Astrocyte (in vitro differentiated cells and primary cell): ENCODE measurements around the gene NARS2. TPM values are rescaled to one million over a fixed set of nuclear protein-coding genes. Genes with fewer than 3 reads are reported as not detected.
A peak's percentile ranks its signal among the peaks of the same experiment; 100 is the strongest.

Experiments
- DNase-seq: peaks from one replicate; pipeline ENCODE4 v3.0.0-alpha.2; 2010; ENCODE audit warnings: low read depth
- FAIRE-seq: peaks from 2 replicates; lab custom pipeline; 2011; peaks lifted over from hg19 to GRCh38; lab: Jason Lieb, UNC
- H2AFZ ChIP-seq: 2 replicates; pipeline ENCODE4 v1.6.0; 2012; ENCODE audit warnings: low read depth, low read length, inconsistent platforms
- H3K27ac ChIP-seq: 2 replicates; pipeline ENCODE4 v1.5.1; 2011; ENCODE audit warnings: low read depth, low read length, inconsistent platforms
- H3K27me3 ChIP-seq: 2 replicates; pipeline ENCODE4 v1.6.0; 2011; ENCODE audit warnings: low read length, inconsistent platforms; ENCODE audit not compliant: insufficient read depth
- H3K36me3 ChIP-seq: 2 replicates; pipeline ENCODE4 v1.5.1; 2011; ENCODE audit warnings: low read length, inconsistent platforms; ENCODE audit not compliant: insufficient read depth
- H3K4me1 ChIP-seq: 2 replicates; pipeline ENCODE4 v1.5.1; 2011; ENCODE audit warnings: low read length, inconsistent platforms; ENCODE audit not compliant: insufficient read depth
- H3K4me2 ChIP-seq: 2 replicates; pipeline ENCODE4 v1.6.0; 2012; ENCODE audit warnings: low read length, inconsistent platforms
- H3K4me3 ChIP-seq: 2 replicates; pipeline ENCODE4 v1.5.1; 2011; ENCODE audit warnings: low read depth, mild to moderate bottlenecking, low read length, inconsistent platforms; ENCODE audit not compliant: insufficient read depth
- H3K79me2 ChIP-seq: 2 replicates; pipeline ENCODE4 v1.6.0; 2012; ENCODE audit warnings: mild to moderate bottlenecking, low read length, inconsistent platforms; ENCODE audit not compliant: insufficient read depth
- H3K9ac ChIP-seq: 2 replicates; pipeline ENCODE4 v1.6.0; 2012; ENCODE audit warnings: mild to moderate bottlenecking, low read length, inconsistent platforms
- H3K9me3 ChIP-seq: 2 replicates; pipeline ENCODE4 v1.5.1; 2012; ENCODE audit warnings: low read depth, mild to moderate bottlenecking, low read length, inconsistent platforms; ENCODE audit not compliant: insufficient read depth
- H4K20me1 ChIP-seq: 2 replicates; pipeline ENCODE4 v1.6.0; 2012; ENCODE audit warnings: low read length, inconsistent platforms; ENCODE audit not compliant: insufficient read depth
- H3K27ac Mint-ChIP-seq: one replicate; pipeline ENCODE4 v1.8.0; 2021; ENCODE audit warnings: mild to moderate bottlenecking, mixed read lengths; ENCODE audit not compliant: unreplicated experiment
- H3K27me3 Mint-ChIP-seq: one replicate; pipeline ENCODE4 v1.8.0; 2021; ENCODE audit warnings: low read depth, mixed read lengths; ENCODE audit not compliant: unreplicated experiment
- H3K36me3 Mint-ChIP-seq: one replicate; pipeline ENCODE4 v1.8.0; 2021; ENCODE audit warnings: low read depth, mixed read lengths; ENCODE audit not compliant: unreplicated experiment
- H3K4me1 Mint-ChIP-seq: one replicate; pipeline ENCODE4 v1.8.0; 2021; ENCODE audit warnings: low read depth, mixed read lengths; ENCODE audit not compliant: unreplicated experiment
- H3K4me3 Mint-ChIP-seq: one replicate; pipeline ENCODE4 v1.8.0; 2021; ENCODE audit warnings: mild to moderate bottlenecking, moderate library complexity, mixed read lengths; ENCODE audit not compliant: unreplicated experiment
- H3K9me3 Mint-ChIP-seq: one replicate; pipeline ENCODE4 v1.8.0; 2021; ENCODE audit warnings: mild to moderate bottlenecking, mixed read lengths; ENCODE audit not compliant: unreplicated experiment
- CTCF ChIP-seq: IDR thresholded peaks from 2 replicates; pipeline ENCODE4 v1.5.1; 2011; ENCODE audit warnings: low read depth, mild to moderate bottlenecking, inconsistent platforms, low read length, moderate library complexity; ENCODE audit not compliant: insufficient read depth
- EZH2 ChIP-seq: IDR thresholded peaks from 2 replicates; pipeline ENCODE4 v1.6.1; 2012; ENCODE audit warnings: mild to moderate bottlenecking, low read length, inconsistent platforms; ENCODE audit not compliant: insufficient read depth
- total RNA-seq: library from RNA; stranded (reverse); gene quantifications from 2 replicates; pipeline ENCODE4 v1.2.1, GENCODE V29; 2021

Gene NARS2
- total RNA-seq, 1 donor from 2014 or later: 10.1 TPM

DNA sequence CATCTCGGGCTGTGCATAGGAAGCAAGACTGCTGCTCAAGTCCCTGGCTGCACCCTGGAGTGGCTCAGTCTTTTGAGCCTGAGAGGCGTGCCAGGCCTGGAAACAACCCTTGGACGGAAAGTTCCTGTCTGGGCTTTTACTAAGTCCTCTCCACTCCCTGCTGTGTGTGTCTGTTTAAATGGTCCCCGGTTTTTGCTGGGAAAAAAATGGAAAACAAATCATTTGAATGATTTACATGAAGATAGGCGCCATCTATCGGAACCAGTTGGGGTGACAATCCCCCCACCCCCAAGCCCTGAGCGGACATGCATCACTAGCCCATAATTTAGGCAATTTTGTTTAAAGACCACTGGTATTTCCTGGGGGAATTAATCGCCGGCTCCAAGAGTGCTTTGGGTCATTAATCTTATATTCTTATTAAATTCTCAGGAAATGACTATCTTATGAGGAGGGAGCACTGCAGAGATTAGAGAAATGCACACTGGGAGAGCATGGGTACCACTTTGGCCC, 154.4 kb downstream of the NARS2 start:
- Histone ChIP-seq H3K9me3 (no peaks in the 10 kb centered on the region), H3K79me2 (no peaks in the 10 kb centered on the region), H3K9ac (peak overlapping the region; percentile 63), H3K4me2 (peak overlapping the region; percentile 89), H3K36me3 (no peaks in the 10 kb centered on the region), H3K27me3 (no peaks in the 10 kb centered on the region), H3K4me3 (peak overlapping the region; percentile 42), H4K20me1 (no peaks in the 10 kb centered on the region), H2AFZ (peak overlapping the region; percentile 74), H3K27ac (peak overlapping the region; percentile 64), H3K4me1 (peaks cover 35% of the 10 kb centered on the region)
- Mint-ChIP-seq H3K36me3 (no peaks in the 10 kb centered on the region), H3K4me3 (peak overlapping the region; percentile 60), H3K27me3 (no peaks in the 10 kb centered on the region), H3K4me1 (peaks cover 22% of the 10 kb centered on the region), H3K9me3 (no peaks in the 10 kb centered on the region), H3K27ac (no peak overlapping the region)
- DNase-seq (peak; percentile 88), FAIRE-seq (no peak)
- TF ChIP-seq EZH2 (no peak), CTCF (peak; percentile 73)

DNA sequence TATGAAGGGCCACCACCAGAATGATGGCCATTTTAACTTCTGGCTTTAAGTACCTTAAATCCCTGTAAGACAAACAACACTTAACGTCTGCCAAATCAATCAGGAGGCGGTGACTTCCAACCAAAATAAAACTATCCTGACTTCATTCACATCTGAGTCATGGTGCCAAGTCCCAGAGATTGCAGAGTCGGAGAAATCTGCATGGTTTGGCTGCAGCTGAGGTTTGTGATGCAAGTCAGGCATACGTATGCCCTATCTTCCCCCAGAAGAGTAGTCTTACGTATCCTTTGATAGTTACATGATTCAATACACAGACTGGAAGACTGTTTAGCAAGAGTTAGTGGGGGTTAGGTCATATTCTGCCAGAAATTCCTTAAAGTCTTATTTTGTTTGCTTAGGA, 155.3 kb downstream of the NARS2 start:
- H2AFZ ChIP-seq: no peak overlapping the region
- no peaks in the 10 kb centered on the region for H3K27me3 ChIP-seq
- peak overlapping the region; percentile 45 for H3K27ac Mint-ChIP-seq
- FAIRE-seq: no peak
- H3K36me3 Mint-ChIP-seq: no peaks in the 10 kb centered on the region
- H3K27me3 Mint-ChIP-seq: no peaks in the 10 kb centered on the region
- no peaks in the 10 kb centered on the region for H4K20me1 ChIP-seq
- peak overlapping the region; percentile 64 for H3K27ac ChIP-seq
- peaks cover 35% of the 10 kb centered on the region for H3K4me1 ChIP-seq
- peaks cover 13% of the 10 kb centered on the region for H3K4me1 Mint-ChIP-seq
- H3K9ac ChIP-seq: peak overlapping the region; percentile 63
- H3K4me2 ChIP-seq: peak overlapping the region; percentile 89
- H3K4me3 Mint-ChIP-seq: peak overlapping the region; percentile 89
- no peaks in the 10 kb centered on the region for H3K79me2 ChIP-seq
- no peaks in the 10 kb centered on the region for H3K36me3 ChIP-seq
- no peak overlapping the region for H3K4me3 ChIP-seq
- no peaks in the 10 kb centered on the region for H3K9me3 ChIP-seq
- TF ChIP-seq EZH2 (no peak), CTCF (no peak)
- peak; percentile 98 for DNase-seq
- no peaks in the 10 kb centered on the region for H3K9me3 Mint-ChIP-seq

- no peak overlapping the region for H2AFZ ChIP-seq
- no peaks in the 10 kb centered on the region for H3K9me3 Mint-ChIP-seq
- peaks cover 13% of the 10 kb centered on the region for H3K4me1 Mint-ChIP-seq
- TF ChIP-seq CTCF: no peak
- no peak for TF ChIP-seq EZH2
- H3K27me3 Mint-ChIP-seq: no peaks in the 10 kb centered on the region
- H3K4me1 ChIP-seq: peaks cover 35% of the 10 kb centered on the region
- H3K4me3 Mint-ChIP-seq: peak overlapping the region; percentile 89
- DNase-seq (no peak), FAIRE-seq (no peak)
- H3K9me3 ChIP-seq: no peaks in the 10 kb centered on the region
- H3K9ac ChIP-seq: peak overlapping the region; percentile 84
- no peaks in the 10 kb centered on the region for H3K36me3 ChIP-seq
- peak overlapping the region; percentile 89 for H3K4me2 ChIP-seq
- H3K27ac Mint-ChIP-seq: peak overlapping the region; percentile 85
- peak overlapping the region; percentile 55 for H3K27ac ChIP-seq
- H3K79me2 ChIP-seq: no peaks in the 10 kb centered on the region
- no peaks in the 10 kb centered on the region for H3K27me3 ChIP-seq
- H4K20me1 ChIP-seq: peaks cover 2% of the 10 kb centered on the region
- H3K4me3 ChIP-seq: peak overlapping the region; percentile 69
- H3K36me3 Mint-ChIP-seq: no peaks in the 10 kb centered on the region
Measured at GRCh38 chr11:78418584-78419211, 156.0 kb downstream of the NARS2 start.
